ENCODE results near the gene APBA2. TPM values are rescaled to one million over a fixed set of nuclear protein-coding genes. Genes with fewer than 3 reads are reported as not detected.

APBA2 gene
- total and polyA plus RNA-seq, 10 of the 15 experiments (the other 5 are each of a cell fraction or from before 2014, with no cell fraction given), result 0.06 to 0.26 (median 0.07) TPM; not detected in 7

GRCh38 chr15:28943611-28944230 lies 57.9 kb downstream of the APBA2 start (continued):
- TF ChIP-seq PRDM15 (CRISPR knock-in tag; IDR thresholded peaks at IDR 0.05) (no peak), JUNB (IDR thresholded peaks at IDR 0.05) (no peak), SPI1 (IDR thresholded peaks at IDR 0.05; ENCODE audit: borderline replicate concordance, insufficient read depth, low read depth, low read length) (no peak), KLF5 (IDR thresholded peaks at IDR 0.05; ENCODE audit: partially characterized antibody) (no peak)

GRCh38 chr15:28944286-28944685 lies 58.5 kb downstream of the APBA2 start:
- Histone ChIP-seq H3K4me3 (no peak overlapping the region), H2AFZ (ENCODE audit: control insufficient read depth, low read depth, low read length) (no peak overlapping the region), H3K4me1 (ENCODE audit: control insufficient read depth, insufficient read depth, low read length) (no peaks in the 10 kb centered on the region), H3K27me3 (replicated peaks in 1 of 2; ENCODE audit: control insufficient read depth in 2 of 2, insufficient read depth in 2 of 2, low read length in 1 of 2) (peaks cover 0 to 3% of the 10 kb centered on the region in 2 experiments; a peak in 3 of 4 replicates), H3K4me2 (ENCODE audit: control insufficient read depth, insufficient read depth) (no peak overlapping the region), H3K9me3 (replicated peaks; ENCODE audit: control insufficient read depth, insufficient read depth, low read length) (no peaks in the 10 kb centered on the region), H3K27ac (ENCODE audit: control insufficient read depth, insufficient read depth) (no peak overlapping the region), H4K20me1 (ENCODE audit: control insufficient read depth, insufficient read depth) (no peaks in the 10 kb centered on the region), H3K36me3 (ENCODE audit: control insufficient read depth in 2 of 2, insufficient read depth in 2 of 2, low read length in 1 of 2) (no peaks in the 10 kb centered on the region), H3K79me2 (ENCODE audit: control insufficient read depth, insufficient read depth, low read length) (no peaks in the 10 kb centered on the region), H3K9ac (ENCODE audit: control insufficient read depth, insufficient read depth, low read length) (no peak overlapping the region)
- POLR2A ChIA-PET, result no interaction called here
- intact Hi-C loops (cut with micrococcal nuclease; ENCODE audit: unreplicated experiment), result no loop called here
- BruUV-seq (replicated peaks), result no TSS peak
- ATAC-seq (no peak), FAIRE-seq (no peak), DNase-seq (ENCODE audit: low read depth, low spot score) (no peak)
- SMC1A ChIA-PET (ENCODE audit: uncharacterized antibody, unreplicated experiment), result no interaction called here
- in situ Hi-C loops (cut with MboI), result no loop called here
- WGBS (ENCODE audit: insufficient coverage, insufficient replicate concordance, low lambda C conversion rate, missing lambda C conversion rate), result 53% methylated on average over 16 of the region's 16 CpGs
- CTCF ChIA-PET, result no interaction called here
- RAD21 ChIA-PET (ENCODE audit: unreplicated experiment), result no interaction called here
- TF ChIP-seq ZNF687 (IDR thresholded peaks at IDR 0.05), result no peak
- no peak for TF ChIP-seq SMC3 (IDR thresholded peaks at IDR 0.05; ENCODE audit: borderline replicate concordance, low read length)
- TF ChIP-seq KDM1A (IDR thresholded peaks at IDR 0.05; ENCODE audit: borderline replicate concordance), result no peak
- no peak for TF ChIP-seq CEBPB (IDR thresholded peaks at IDR 0.05; ENCODE audit: borderline replicate concordance in 1 of 2, low read depth in 2 of 2, low read length in 2 of 2)
- no peak for TF ChIP-seq SMARCA5 (IDR thresholded peaks at IDR 0.05)
- no peak for TF ChIP-seq POLR2A (IDR thresholded peaks at IDR 0.05; ENCODE audit: low read depth, low read length)
- TF ChIP-seq SREBF1 (IDR thresholded peaks at IDR 0.05; ENCODE audit: low read length), result no peak
- TF ChIP-seq PRDM15 (CRISPR knock-in tag; IDR thresholded peaks at IDR 0.05), result no peak
